Tibial artery (tissue), 4 donors: ENCODE data around the gene CCDC17.
"Not testable (repeated sequence)": the region's sequence is repeated elsewhere in the genome, so short reads cannot be mapped to it uniquely, and the experiment has no call there.

Experiments
- DNase-seq, 2 donors: peaks; one replicate each; pipeline ENCODE4 v3.0.0-alpha.2; 2019
- H3K27ac ChIP-seq, 2 donors: fragments of 200-600 bp; sonication (generic) in 1 of 2; 1 replicate in 1 of 2; 2 replicates in 1 of 2; pipeline ENCODE4 v1.5.1; 2018 to 2019; ENCODE audit warnings: mild to moderate bottlenecking in 1 of 2
- H3K27me3 ChIP-seq, 2 donors: fragments of 200-600 bp; sonication (generic) in 1 of 2; one replicate each; pipeline versions ENCODE4 v1.5.1 to v1.6.0; 2016 to 2019
- H3K36me3 ChIP-seq, 3 donors: fragments of 200-600 bp; sonication (generic) in 2 of 3; one replicate each; pipeline ENCODE4 v1.5.1; 2016 to 2019; ENCODE audit warnings: mild to moderate bottlenecking in 2 of 3
- H3K4me1 ChIP-seq, 4 donors: fragments of 200-600 bp; sonication (generic) in 2 of 4; 1 replicate in 3 of 4; 2 replicates in 1 of 4; pipeline ENCODE4 v1.5.1; 2016 to 2019
- H3K4me3 ChIP-seq, 2 donors: fragments of 200-600 bp; sonication (generic) in 1 of 2; 1 replicate in 1 of 2; 2 replicates in 1 of 2; pipeline ENCODE4 v1.5.1; 2018 to 2019; ENCODE audit warnings: mild to moderate bottlenecking in 2 of 2
- H3K9me3 ChIP-seq, 3 donors: fragments of 200-600 bp; sonication (generic) in 1 of 3; one replicate each; pipeline ENCODE4 v1.5.1; 2016 to 2019
- CTCF ChIP-seq, 2 experiments: fragments of 200-600 bp in 1 of 2; fragments of 450-650 bp in 1 of 2; IDR thresholded peaks; one replicate each; pipeline ENCODE4 v1.5.1; 2017 to 2019; ENCODE audit warnings: antibody characterized with exemption in 2 of 2, mild to moderate bottlenecking in 1 of 2, moderate library complexity in 1 of 2
- intact Hi-C: fragments of 100-400 bp; cut with DNase I; formaldehyde crosslinking; loops from one replicate; pipeline ENCODE4 v1.15.0; 2023; ENCODE audit warnings: low total_unique reads

The CCDC17 gene

GRCh38 chr1:45604239-45604638 is 19.6 kb downstream of the CCDC17 start:
- no peak for TF ChIP-seq CTCF (IDR thresholded peaks at IDR 0.05)
- Histone ChIP-seq H3K4me1 (peaks cover 0 to 7% (median 3%) of the 10 kb centered on the region in 4 donors), H3K4me3 (no peak overlapping the region), H3K27me3 (no peaks in the 10 kb centered on the region), H3K27ac (no peak overlapping the region), H3K36me3 (peaks cover 0 to 53% (median 16%) of the 10 kb centered on the region in 3 donors), H3K9me3 (no peaks in the 10 kb centered on the region)
- intact Hi-C loops: no loop called here
- DNase-seq: no peak

GRCh38 chr1:45596765-45597164 is 27.1 kb downstream of the CCDC17 start:
- intact Hi-C loops, DNase-seq, H3K9me3 ChIP-seq, H3K27ac ChIP-seq, H3K27me3 ChIP-seq, H3K4me1 ChIP-seq, H3K4me3 ChIP-seq: not testable (repeated sequence)
- H3K36me3 ChIP-seq: peaks cover 18 to 51% (median 22%) of the 10 kb centered on the region in 3 donors

GRCh38 chr1:45594412-45594811 is 29.4 kb downstream of the CCDC17 start:
- H3K27me3 ChIP-seq: no peaks in the 10 kb centered on the region
- no peak for TF ChIP-seq CTCF (IDR thresholded peaks at IDR 0.05)
- no peak overlapping the region for H3K27ac ChIP-seq
- peaks cover 22 to 56% (median 23%) of the 10 kb centered on the region in 3 donors for H3K36me3 ChIP-seq
- intact Hi-C loops: no loop called here
- H3K9me3 ChIP-seq: no peaks in the 10 kb centered on the region
- no peak for DNase-seq
- H3K4me3 ChIP-seq: no peak overlapping the region
- H3K4me1 ChIP-seq: peaks cover 0 to 15% (median 2%) of the 10 kb centered on the region in 4 donors

- H3K27me3 ChIP-seq: no peaks in the 10 kb centered on the region
- intact Hi-C loops: no loop called here
- peaks cover 0 to 37% (median 13%) of the 10 kb centered on the region in 4 donors for H3K4me1 ChIP-seq
- no peak overlapping the region for H3K27ac ChIP-seq
- peaks cover 19 to 35% (median 21%) of the 10 kb centered on the region in 3 donors for H3K36me3 ChIP-seq
- no peak for TF ChIP-seq CTCF (IDR thresholded peaks at IDR 0.05)
- no peaks in the 10 kb centered on the region for H3K9me3 ChIP-seq
- no peak for DNase-seq
- H3K4me3 ChIP-seq: peak overlapping the region in 1 of 2 donors; percentile 21
Measured at GRCh38 chr1:45589861-45590260, 34.0 kb downstream of the CCDC17 start.

GRCh38 chr1:45586769-45587168 is 37.1 kb downstream of the CCDC17 start:
- Histone ChIP-seq H3K36me3 (peaks cover under 1 to 7% (median 5%) of the 10 kb centered on the region in 3 donors), H3K4me1 (peaks cover 0 to 44% (median 16%) of the 10 kb centered on the region in 4 donors), H3K27me3 (no peaks in the 10 kb centered on the region), H3K9me3 (no peaks in the 10 kb centered on the region), H3K27ac (no peak overlapping the region), H3K4me3 (no peak overlapping the region)
- DNase-seq: no peak
- no peak for TF ChIP-seq CTCF (IDR thresholded peaks at IDR 0.05)
- intact Hi-C loops: no loop called here

GRCh38 chr1:45585496-45586075 is 38.3 kb downstream of the CCDC17 start:
- peak overlapping the region; percentile 92 to 97 for H3K27ac ChIP-seq
- peak overlapping the region; percentile 89 to 97 for H3K4me3 ChIP-seq
- DNase-seq: no peak
- no peaks in the 10 kb centered on the region for H3K9me3 ChIP-seq
- peaks cover 0 to 38% (median 15%) of the 10 kb centered on the region in 4 donors for H3K4me1 ChIP-seq
- H3K27me3 ChIP-seq: no peaks in the 10 kb centered on the region
- intact Hi-C loops: no loop called here
- H3K36me3 ChIP-seq: no peaks in the 10 kb centered on the region
- TF ChIP-seq CTCF (IDR thresholded peaks at IDR 0.05): no peak
